B cell (primary cell): Measurements from ENCODE around the gene MAP1S. TPM values are rescaled to one million over a fixed set of nuclear protein-coding genes. Genes with fewer than 3 reads are reported as not detected.

ENCODE experiments used
- ATAC-seq: fragments of 200-7000 bp; cut with Tn5 transposase; one replicate; pipeline ENCODE4 v1.10.0; 2021; ENCODE audit warnings: low read depth, mild to moderate bottlenecking, moderate number of reproducible peaks, moderate library complexity
- CTCF ChIA-PET: fragments of 350-600 bp; sonication (Branson Sonifier 250); formaldehyde crosslinking; loops from one replicate; lab custom pipeline; 2021; ENCODE audit warnings: antibody characterized with exemption, inconsistent platforms; lab: Charles Lee
- POLR2A ChIA-PET: fragments of 350-600 bp; sonication (Branson Sonifier 250); formaldehyde crosslinking; loops from one replicate; lab custom pipeline; 2021; ENCODE audit warnings: antibody characterized with exemption; lab: Charles Lee
- DNase-seq: peaks from one replicate; pipeline ENCODE4 v3.0.0; 2013
- H2AFZ ChIP-seq: 2 replicates; pipeline ENCODE4 v1.6.1; 2012; ENCODE audit warnings: mild to moderate bottlenecking, low read depth, low read length; ENCODE audit not compliant: insufficient read depth, poor library complexity, severe bottlenecking
- H3K27ac ChIP-seq, 2 donors: 1 replicate in 1 of 2; 2 replicates in 1 of 2; pipeline ENCODE4 v1.5.1; 2012 to 2013; ENCODE audit warnings: low read length in 2 of 2, mild to moderate bottlenecking in 2 of 2, moderate library complexity in 1 of 2
- H3K27me3 ChIP-seq, 4 experiments: fragments of 200-600 bp in 1 of 4; sonication (generic) in 1 of 4; replicated peaks in 1 of 4; 1 replicate in 2 of 4; 2 replicates in 2 of 4; pipeline versions ENCODE4 v1.6.1 to v1.7.0; 2013 to 2016; ENCODE audit warnings: low read length in 3 of 4, mild to moderate bottlenecking in 2 of 4, mixed read lengths in 1 of 4, moderate library complexity in 1 of 4; ENCODE audit not compliant: insufficient read depth in 4 of 4, control insufficient read depth in 3 of 4; ENCODE audit errors: control extremely low read depth in 1 of 4
- H3K36me3 ChIP-seq, 2 experiments: replicated peaks in 1 of 2; 1 replicate in 1 of 2; 2 replicates in 1 of 2; pipeline versions ENCODE4 v1.6.1 to v1.7.1; 2013; ENCODE audit warnings: low read length in 1 of 2; ENCODE audit not compliant: insufficient read depth in 2 of 2, control insufficient read depth in 1 of 2; ENCODE audit errors: control extremely low read depth in 1 of 2, extremely low read depth in 1 of 2
- H3K4me1 ChIP-seq, 2 donors: fragments of 200-600 bp in 1 of 2; sonication (generic) in 1 of 2; 1 replicate in 1 of 2; 2 replicates in 1 of 2; pipeline versions ENCODE4 v1.5.1 to v1.6.1; 2013 to 2017; ENCODE audit warnings: low read length in 2 of 2; ENCODE audit not compliant: control insufficient read depth in 2 of 2, insufficient read depth in 2 of 2
- H3K4me2 ChIP-seq: replicated peaks from 2 replicates; pipeline ENCODE3; 2012; ENCODE audit warnings: mild to moderate bottlenecking, low read depth, low read length; ENCODE audit not compliant: poor library complexity, severe bottlenecking
- H3K4me3 ChIP-seq, 5 experiments: fragments of 200-600 bp in 1 of 5; sonication (generic) in 1 of 5; 1 replicate in 3 of 5; 2 replicates in 2 of 5; pipeline versions ENCODE4 v1.5.1 to v1.7.0; 2011 to 2016; ENCODE audit warnings: low read length in 4 of 5, mild to moderate bottlenecking in 4 of 5, low read depth in 2 of 5, control low read depth in 1 of 5, moderate library complexity in 1 of 5; ENCODE audit not compliant: insufficient read depth in 1 of 5; ENCODE audit errors: control extremely low read depth in 1 of 5, extremely low read depth in 1 of 5
- H3K79me2 ChIP-seq: fragments of 200-600 bp; sonication (generic); one replicate; pipeline ENCODE4 v1.6.0; 2016; ENCODE audit warnings: low read length; ENCODE audit not compliant: control insufficient read depth, insufficient read depth
- H3K9ac ChIP-seq: fragments of 200-600 bp; sonication (generic); 2 replicates; pipeline ENCODE4 v1.6.1; 2017; ENCODE audit warnings: mild to moderate bottlenecking, low read length, moderate library complexity
- H3K9me3 ChIP-seq, 3 donors: one replicate each; pipeline versions ENCODE4 v1.6.1 to v1.7.1; 2013; ENCODE audit warnings: low read length in 2 of 3; ENCODE audit not compliant: control insufficient read depth in 2 of 3, insufficient read depth in 1 of 3; ENCODE audit errors: control extremely low read depth in 1 of 3
- H4K20me1 ChIP-seq: 2 replicates; pipeline ENCODE4 v1.6.0; 2012; ENCODE audit warnings: mild to moderate bottlenecking, low read length; ENCODE audit not compliant: insufficient read depth, control insufficient read depth, poor library complexity, severe bottlenecking
- H3K27ac Mint-ChIP-seq: one replicate; pipeline ENCODE4 v1.8.0; 2021; ENCODE audit warnings: mixed read lengths
- H3K27me3 Mint-ChIP-seq: one replicate; pipeline ENCODE4 v1.8.0; 2021; ENCODE audit warnings: mixed read lengths
- H3K4me1 Mint-ChIP-seq: one replicate; pipeline ENCODE4 v1.8.0; 2021; ENCODE audit warnings: mixed read lengths
- H3K4me3 Mint-ChIP-seq: one replicate; pipeline ENCODE4 v1.8.0; 2021; ENCODE audit warnings: mixed read lengths
- H3K9me3 Mint-ChIP-seq: one replicate; pipeline ENCODE4 v1.8.0; 2022; ENCODE audit warnings: mixed read lengths; ENCODE audit not compliant: insufficient read depth
- EZH2 ChIP-seq: IDR thresholded peaks from 2 replicates; pipeline ENCODE4 v1.6.1; 2012; ENCODE audit warnings: borderline replicate concordance, low read depth, mild to moderate bottlenecking, moderate library complexity, low read length; ENCODE audit not compliant: insufficient read depth, poor library complexity, severe bottlenecking
- WGBS: methylation state at CpG from one replicate; pipeline ENCODE4 v1.1.5; 2013; ENCODE audit warnings: missing lambda C conversion rate; ENCODE audit not compliant: insufficient coverage; 5-methylcytosine and 5-hydroxymethylcytosine counted together
- intact Hi-C: fragments of 100-400 bp; cut with micrococcal nuclease; formaldehyde crosslinking; loops from one replicate; pipeline ENCODE4 v1.10.0; 2022
- polyA plus RNA-seq: library from polyadenylated mRNA; depleted of rRNA; stranded (reverse); fragments of >200 nt; gene quantifications from 2 replicates; pipeline ENCODE4 v1.2.3, GENCODE V29; 2012
- total RNA-seq, 2 donors: library from RNA; stranded (reverse); fragments of 120-200 nt in 1 of 2; gene quantifications; 1 replicate in 1 of 2; 2 replicates in 1 of 2; pipeline versions ENCODE4 v1.2.3 to v1.2.4, GENCODE V29; 2013 to 2022
- TF ChIP-seq, protein P1 (sequence below): fragments of 200-600 bp; IDR thresholded peaks from one replicate; pipeline ENCODE4 v1.8.0; 2022; ENCODE audit warnings: antibody characterized with exemption, mild to moderate bottlenecking

Gene MAP1S
- total and polyA plus RNA-seq, 2 donors (not counting 1 experiment from before 2014, with no cell fraction given) = 38.2 to 83.0 TPM

DNA sequence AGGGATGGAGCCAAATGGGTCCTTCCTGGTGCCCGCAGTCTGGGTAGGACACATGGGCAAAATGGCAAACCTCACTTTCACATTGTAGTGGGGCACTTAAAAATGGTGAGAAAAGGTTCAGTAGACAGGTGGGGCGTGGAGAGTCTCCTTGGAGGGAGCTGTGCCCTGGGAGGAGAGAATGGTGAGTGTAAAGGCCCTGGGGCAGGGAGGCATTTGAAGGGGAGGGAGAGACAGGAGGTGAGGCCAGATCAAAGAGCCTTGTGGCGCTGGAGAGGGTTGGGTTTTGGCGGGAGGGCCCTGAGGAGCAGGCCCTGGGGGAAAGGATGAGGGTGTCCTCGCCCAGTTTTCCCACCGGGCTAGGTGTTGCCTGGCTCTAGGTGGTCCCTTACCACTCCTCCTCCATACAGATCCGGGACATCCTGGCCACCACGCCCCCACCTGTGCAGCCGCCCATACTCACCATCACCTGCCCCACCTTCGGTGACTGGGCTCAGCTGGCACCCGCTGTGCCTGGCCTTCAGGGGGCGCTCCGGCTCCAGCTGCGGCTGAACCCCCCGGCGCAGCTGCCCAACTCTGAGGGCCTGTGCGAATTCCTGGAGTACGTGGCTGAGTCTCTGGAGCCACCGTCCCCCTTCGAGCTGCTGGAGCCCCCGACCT, 6.3 kb downstream of the MAP1S start:
- Histone ChIP-seq H3K27me3 (no peaks in the 10 kb centered on the region), H3K4me1 (peaks cover 16 to 18% of the 10 kb centered on the region in 2 donors), H3K9me3 (no peaks in the 10 kb centered on the region), H2AFZ (no peak overlapping the region), H3K9ac (no peak overlapping the region), H3K4me2 (no peak overlapping the region), H3K36me3 (peaks cover 7 to 64% of the 10 kb centered on the region in 2 experiments), H3K27ac (no peak overlapping the region), H4K20me1 (peaks cover 75% of the 10 kb centered on the region), H3K79me2 (peaks cover 74% of the 10 kb centered on the region), H3K4me3 (no peak overlapping the region)
- no peak overlapping the region for H3K4me3 Mint-ChIP-seq
- peak; percentile 41 for ATAC-seq
- ChIA-PET POLR2A (interaction anchor here (0.6 kb wide), 1 partner anchor 20 kb away, joined by 3 read pairs; no protein-coding TSS in a partner anchor), CTCF (interaction anchor here (1.0 to 5.2 kb wide), 13 partner anchors 11 to 130 kb away, joined by 3 to 31 read pairs (median 5); no protein-coding TSS in a partner anchor)
- no peak overlapping the region for H3K27ac Mint-ChIP-seq
- no peaks in the 10 kb centered on the region for H3K27me3 Mint-ChIP-seq
- intact Hi-C loops = no loop called here
- TF ChIP-seq, protein P1, sequence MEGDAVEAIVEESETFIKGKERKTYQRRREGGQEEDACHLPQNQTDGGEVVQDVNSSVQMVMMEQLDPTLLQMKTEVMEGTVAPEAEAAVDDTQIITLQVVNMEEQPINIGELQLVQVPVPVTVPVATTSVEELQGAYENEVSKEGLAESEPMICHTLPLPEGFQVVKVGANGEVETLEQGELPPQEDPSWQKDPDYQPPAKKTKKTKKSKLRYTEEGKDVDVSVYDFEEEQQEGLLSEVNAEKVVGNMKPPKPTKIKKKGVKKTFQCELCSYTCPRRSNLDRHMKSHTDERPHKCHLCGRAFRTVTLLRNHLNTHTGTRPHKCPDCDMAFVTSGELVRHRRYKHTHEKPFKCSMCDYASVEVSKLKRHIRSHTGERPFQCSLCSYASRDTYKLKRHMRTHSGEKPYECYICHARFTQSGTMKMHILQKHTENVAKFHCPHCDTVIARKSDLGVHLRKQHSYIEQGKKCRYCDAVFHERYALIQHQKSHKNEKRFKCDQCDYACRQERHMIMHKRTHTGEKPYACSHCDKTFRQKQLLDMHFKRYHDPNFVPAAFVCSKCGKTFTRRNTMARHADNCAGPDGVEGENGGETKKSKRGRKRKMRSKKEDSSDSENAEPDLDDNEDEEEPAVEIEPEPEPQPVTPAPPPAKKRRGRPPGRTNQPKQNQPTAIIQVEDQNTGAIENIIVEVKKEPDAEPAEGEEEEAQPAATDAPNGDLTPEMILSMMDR = peak; percentile 66
- TF ChIP-seq EZH2 = no peak
- DNase-seq = peak; percentile 41
- 94% methylated on average over 17 of the region's 21 CpGs for WGBS
- no peaks in the 10 kb centered on the region for H3K9me3 Mint-ChIP-seq
- H3K4me1 Mint-ChIP-seq = peaks cover 25% of the 10 kb centered on the region

DNA sequence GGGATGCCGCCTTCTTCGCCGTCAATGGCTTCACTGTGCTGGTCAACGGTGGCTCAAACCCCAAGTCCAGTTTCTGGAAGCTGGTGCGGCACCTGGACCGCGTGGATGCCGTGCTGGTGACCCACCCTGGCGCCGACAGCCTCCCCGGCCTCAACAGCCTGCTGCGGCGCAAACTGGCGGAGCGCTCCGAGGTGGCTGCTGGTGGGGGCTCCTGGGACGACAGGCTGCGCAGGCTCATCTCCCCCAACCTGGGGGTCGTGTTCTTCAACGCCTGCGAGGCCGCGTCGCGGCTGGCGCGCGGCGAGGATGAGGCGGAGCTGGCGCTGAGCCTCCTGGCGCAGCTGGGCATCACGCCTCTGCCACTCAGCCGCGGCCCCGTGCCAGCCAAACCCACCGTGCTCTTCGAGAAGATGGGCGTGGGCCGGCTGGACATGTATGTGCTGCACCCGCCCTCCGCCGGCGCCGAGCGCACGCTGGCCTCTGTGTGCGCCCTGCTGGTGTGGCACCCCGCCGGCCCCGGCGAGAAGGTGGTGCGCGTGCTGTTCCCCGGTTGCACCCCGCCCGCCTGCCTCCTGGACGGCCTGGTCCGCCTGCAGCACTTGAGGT, 7.0 kb downstream of the MAP1S start:
- Mint-ChIP-seq H3K27me3 (no peaks in the 10 kb centered on the region), H3K4me3 (no peak overlapping the region), H3K27ac (no peak overlapping the region), H3K9me3 (no peaks in the 10 kb centered on the region), H3K4me1 (peaks cover 22% of the 10 kb centered on the region)
- Histone ChIP-seq H4K20me1 (peaks cover 69% of the 10 kb centered on the region), H3K9ac (no peak overlapping the region), H3K4me1 (peaks cover 9 to 11% of the 10 kb centered on the region in 2 donors), H3K79me2 (peaks cover 74% of the 10 kb centered on the region), H3K27me3 (no peaks in the 10 kb centered on the region), H3K9me3 (no peaks in the 10 kb centered on the region), H3K4me3 (no peak overlapping the region), H2AFZ (no peak overlapping the region), H3K4me2 (no peak overlapping the region), H3K27ac (no peak overlapping the region), H3K36me3 (peaks cover 8 to 65% of the 10 kb centered on the region in 2 experiments)
- WGBS = 98% methylated on average over 58 of the region's 59 CpGs
- no peak for DNase-seq
- no peak for ATAC-seq
- ChIA-PET POLR2A (no interaction called here), CTCF (interaction anchor here (0.5 to 5.2 kb wide), 13 partner anchors 10 to 129 kb away, joined by 3 to 31 read pairs (median 5); no protein-coding TSS in a partner anchor)
- no peak for TF ChIP-seq EZH2
- TF ChIP-seq, protein P1 = no peak
- intact Hi-C loops = no loop called here
